Measurements from ENCODE around the gene SNRPB. TPM values are rescaled to one million over a fixed set of nuclear protein-coding genes. Genes with fewer than 3 reads are reported as not detected.

The SNRPB gene
- total RNA-seq, 1 donor from 2014 or later: 193 TPM

GRCh38 chr20:2515203-2515602 is 44.6 kb upstream of the SNRPB start:
- DNase-seq (ENCODE audit: extremely low spot score, unreplicated experiment): no peak
- no peaks in the 10 kb centered on the region for H3K9me3 Mint-ChIP-seq
- no peak overlapping the region for H3K27ac Mint-ChIP-seq
- H3K4me1 Mint-ChIP-seq (ENCODE audit: unreplicated experiment): peaks cover 4% of the 10 kb centered on the region
- H3K27me3 Mint-ChIP-seq: peaks cover 53% of the 10 kb centered on the region
- TF ChIP-seq, protein P1, sequence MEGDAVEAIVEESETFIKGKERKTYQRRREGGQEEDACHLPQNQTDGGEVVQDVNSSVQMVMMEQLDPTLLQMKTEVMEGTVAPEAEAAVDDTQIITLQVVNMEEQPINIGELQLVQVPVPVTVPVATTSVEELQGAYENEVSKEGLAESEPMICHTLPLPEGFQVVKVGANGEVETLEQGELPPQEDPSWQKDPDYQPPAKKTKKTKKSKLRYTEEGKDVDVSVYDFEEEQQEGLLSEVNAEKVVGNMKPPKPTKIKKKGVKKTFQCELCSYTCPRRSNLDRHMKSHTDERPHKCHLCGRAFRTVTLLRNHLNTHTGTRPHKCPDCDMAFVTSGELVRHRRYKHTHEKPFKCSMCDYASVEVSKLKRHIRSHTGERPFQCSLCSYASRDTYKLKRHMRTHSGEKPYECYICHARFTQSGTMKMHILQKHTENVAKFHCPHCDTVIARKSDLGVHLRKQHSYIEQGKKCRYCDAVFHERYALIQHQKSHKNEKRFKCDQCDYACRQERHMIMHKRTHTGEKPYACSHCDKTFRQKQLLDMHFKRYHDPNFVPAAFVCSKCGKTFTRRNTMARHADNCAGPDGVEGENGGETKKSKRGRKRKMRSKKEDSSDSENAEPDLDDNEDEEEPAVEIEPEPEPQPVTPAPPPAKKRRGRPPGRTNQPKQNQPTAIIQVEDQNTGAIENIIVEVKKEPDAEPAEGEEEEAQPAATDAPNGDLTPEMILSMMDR (conservative IDR thresholded peaks at IDR 0.05): no peak
- H3K4me3 Mint-ChIP-seq: no peak overlapping the region
- H3K36me3 Mint-ChIP-seq: no peaks in the 10 kb centered on the region

DNA sequence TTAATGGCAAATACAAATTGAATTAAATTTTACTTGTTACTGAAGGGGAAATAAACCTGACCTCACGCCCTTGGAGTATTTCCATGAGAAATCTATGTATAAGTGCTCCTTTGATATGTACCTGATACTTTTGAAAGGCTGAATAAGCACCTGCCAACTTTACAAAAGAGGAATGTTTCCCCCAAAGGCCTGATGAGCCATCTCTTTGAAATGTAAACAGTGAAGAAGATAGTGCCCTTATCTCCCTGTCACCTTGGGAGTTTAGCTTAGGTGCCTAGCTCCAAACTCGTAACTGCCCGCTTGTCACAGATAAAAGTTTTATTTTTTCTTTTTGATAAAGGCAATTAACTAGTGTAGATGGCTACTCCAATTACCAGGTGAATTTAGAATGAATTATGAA is 39.2 kb upstream of the SNRPB start:
- Mint-ChIP-seq H3K27me3 (peaks cover 35% of the 10 kb centered on the region), H3K36me3 (no peaks in the 10 kb centered on the region), H3K4me3 (peak overlapping the region; percentile 100), H3K27ac (no peak overlapping the region), H3K9me3 (no peaks in the 10 kb centered on the region), H3K4me1 (ENCODE audit: unreplicated experiment) (peaks cover 14% of the 10 kb centered on the region)
- TF ChIP-seq, protein P1 (conservative IDR thresholded peaks at IDR 0.05): no peak
- no peak for DNase-seq (ENCODE audit: extremely low spot score, unreplicated experiment)

DNA sequence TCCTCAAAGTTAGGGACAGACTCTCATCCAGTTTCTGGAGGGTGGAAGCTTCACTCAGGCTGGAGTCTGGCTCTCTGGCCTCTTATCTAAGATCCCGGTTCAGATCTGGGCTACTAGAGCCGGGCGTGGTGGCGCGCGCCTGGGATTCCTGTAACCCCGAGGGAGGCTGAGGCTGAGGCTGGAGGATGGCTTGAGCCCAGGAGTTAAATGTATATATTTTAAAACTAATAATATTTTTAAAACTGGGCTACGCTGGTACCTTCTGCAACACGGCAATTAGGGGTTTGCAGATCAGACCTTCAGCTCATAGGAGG is 38.8 kb upstream of the SNRPB start:
- Mint-ChIP-seq H3K36me3 (no peaks in the 10 kb centered on the region), H3K27ac (peak overlapping the region; percentile 86), H3K4me3 (peak overlapping the region; percentile 100), H3K4me1 (ENCODE audit: unreplicated experiment) (peaks cover 14% of the 10 kb centered on the region), H3K9me3 (no peaks in the 10 kb centered on the region), H3K27me3 (peaks cover 33% of the 10 kb centered on the region)
- DNase-seq (ENCODE audit: extremely low spot score, unreplicated experiment): no peak
- TF ChIP-seq, protein P1 (conservative IDR thresholded peaks at IDR 0.05): no peak

DNA sequence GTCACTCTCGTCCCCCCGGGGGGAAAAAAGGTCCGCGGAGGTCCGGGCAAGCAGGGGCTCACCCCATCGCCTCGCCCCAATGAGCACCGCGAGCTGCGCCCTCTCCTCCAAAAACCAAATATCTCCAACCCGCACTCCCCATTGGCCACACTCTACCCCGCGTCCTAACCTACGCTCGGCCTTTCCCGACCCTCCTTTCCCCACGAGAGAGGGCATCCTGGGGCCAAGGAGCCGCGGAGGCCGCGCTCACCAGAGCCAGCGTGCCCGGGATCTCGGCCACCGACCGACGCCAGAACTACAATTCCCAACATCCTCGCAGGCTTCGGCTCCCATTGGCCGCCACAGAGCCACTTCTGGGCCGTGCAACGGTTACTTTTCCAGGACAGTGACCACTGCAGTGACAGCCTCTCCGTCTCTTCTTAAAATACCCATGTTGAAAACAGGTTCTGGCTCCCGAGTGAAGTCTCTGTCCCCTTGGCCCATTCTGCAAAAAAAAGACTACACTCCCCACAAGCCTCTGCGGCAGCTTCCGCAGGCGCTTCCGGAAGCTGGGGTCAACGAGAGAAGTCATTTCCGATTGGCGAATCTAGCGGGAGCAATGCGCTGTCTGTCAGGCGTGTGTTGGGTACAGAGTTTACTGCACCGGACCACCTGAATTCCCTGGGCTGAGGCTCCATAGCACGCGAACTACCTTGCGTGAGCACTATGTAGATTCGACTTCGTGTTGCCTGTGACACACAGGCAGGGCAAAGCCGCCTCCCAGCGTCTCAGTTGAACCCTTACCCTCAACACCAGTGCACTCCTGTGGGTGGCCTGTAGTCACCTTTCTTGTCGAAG is 38.3 kb upstream of the SNRPB start, which contains the start of gene ZNF343:
Gene ZNF343, minus strand, starts transcription at position 285 of the 837 bp plus-strand sequence. CDS start 15,020 bp downstream, outside the sequence.
- H3K27me3 Mint-ChIP-seq: peaks cover 27% of the 10 kb centered on the region
- TF ChIP-seq, protein P1 (conservative IDR thresholded peaks at IDR 0.05): no peak

DNA sequence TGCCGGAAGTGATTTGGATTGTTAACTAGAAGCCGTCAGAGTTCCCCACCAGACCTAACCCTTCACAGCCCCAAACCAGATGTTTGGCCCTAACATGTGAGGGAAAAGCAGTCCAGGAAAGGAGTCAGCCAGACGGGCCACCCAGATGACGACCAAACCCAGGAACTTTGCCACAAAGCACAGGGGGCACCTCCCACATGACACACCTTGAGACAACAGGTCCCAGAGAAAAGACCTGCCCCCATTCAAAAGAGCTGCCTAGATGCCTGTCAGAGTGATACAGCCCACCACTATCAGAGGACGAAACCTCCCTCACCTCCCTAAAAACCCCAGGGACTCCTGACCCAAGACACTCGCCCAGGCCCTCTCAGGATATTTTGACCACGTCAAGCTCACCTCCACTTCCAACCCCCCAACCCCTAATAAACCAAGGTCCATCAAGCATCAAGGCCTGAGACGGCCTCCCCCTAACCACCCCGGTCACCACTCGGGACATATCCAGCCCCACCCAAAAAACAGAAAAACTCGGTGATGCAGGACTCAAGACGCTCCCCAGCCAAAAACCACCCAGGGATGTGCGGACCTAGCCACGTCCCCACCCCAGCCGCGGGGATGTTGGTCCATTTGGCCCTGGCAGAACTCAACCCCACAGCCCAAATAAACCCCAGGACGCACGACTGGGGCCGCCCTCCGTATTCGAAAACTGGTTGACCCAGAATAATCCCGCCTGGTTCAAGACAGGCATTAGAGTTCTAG is 37.5 kb upstream of the SNRPB start:
- peaks cover 14% of the 10 kb centered on the region for H3K4me1 Mint-ChIP-seq (ENCODE audit: unreplicated experiment)
- H3K36me3 Mint-ChIP-seq: peaks cover 1% of the 10 kb centered on the region
- H3K9me3 Mint-ChIP-seq: no peaks in the 10 kb centered on the region
- TF ChIP-seq, protein P1 (conservative IDR thresholded peaks at IDR 0.05): no peak
- peak overlapping the region; percentile 100 for H3K4me3 Mint-ChIP-seq
- peak overlapping the region; percentile 86 for H3K27ac Mint-ChIP-seq
- peaks cover 19% of the 10 kb centered on the region for H3K27me3 Mint-ChIP-seq
- no peak for DNase-seq (ENCODE audit: extremely low spot score, unreplicated experiment)

More for the DNA sequence above, 38.3 kb upstream of the SNRPB start, which contains the start of gene ZNF343:
- Mint-ChIP-seq H3K4me3 (peak within 1 kb of the TSS; percentile 100), H3K36me3 (no peaks in the 10 kb centered on the region), H3K4me1 (ENCODE audit: unreplicated experiment) (peaks cover 14% of the 10 kb centered on the region), H3K27ac (peak within 1 kb of the TSS; percentile 86), H3K9me3 (no peaks in the 10 kb centered on the region)
- peak; percentile 78 for DNase-seq (ENCODE audit: extremely low spot score, unreplicated experiment)

Data from type B pancreatic cell (in vitro differentiated cells).